ENCODE data around the gene COL2A1. TPM values are rescaled to one million over a fixed set of nuclear protein-coding genes. Genes with fewer than 3 reads are reported as not detected.
A peak's percentile ranks its signal among the peaks of the same experiment; 100 is the strongest.

Gene COL2A1
- total RNA-seq, 1 experiment from 2014 or later: 201 TPM

- Histone ChIP-seq H3K9me3 (no peaks in the 10 kb centered on the region), H3K27me3 (replicated peaks; ENCODE audit: control insufficient read depth, insufficient read depth, low read length) (no peaks in the 10 kb centered on the region), H3K4me3 (ENCODE audit: low read depth, low read length) (no peak overlapping the region), H3K36me3 (ENCODE audit: control insufficient read depth, insufficient read depth, low read length) (no peaks in the 10 kb centered on the region), H3K4me1 (peaks cover 22% of the 10 kb centered on the region)
- Mint-ChIP-seq H3K27me3 (ENCODE audit: insufficient read depth, unreplicated experiment) (no peaks in the 10 kb centered on the region), H3K4me3 (ENCODE audit: unreplicated experiment) (peak overlapping the region; percentile 95), H3K36me3 (ENCODE audit: insufficient read depth, unreplicated experiment) (peaks cover 29% of the 10 kb centered on the region), H3K9me3 (ENCODE audit: unreplicated experiment) (peaks cover 8% of the 10 kb centered on the region), H3K4me1 (ENCODE audit: low read depth, unreplicated experiment) (peaks cover 8% of the 10 kb centered on the region), H3K27ac (ENCODE audit: unreplicated experiment) (peak overlapping the region; percentile 66)
- intact Hi-C loops (cut with micrococcal nuclease; ENCODE audit: unreplicated experiment): no loop called here
- ChIA-PET POLR2A (no interaction called here), CTCF (interaction anchor here (0.9 to 1.8 kb wide), 3 partner anchors 42 to 152 kb away, joined by 3 to 8 read pairs (median 3); partner anchors contain the start of genes ASB8 and TMEM106C)
- no peak for TF ChIP-seq CTCF (IDR thresholded peaks at IDR 0.05; ENCODE audit: insufficient read depth in 1 of 2, low read depth in 1 of 2, low read length in 1 of 2, severe bottlenecking in 1 of 2, unreplicated experiment in 1 of 2)
- no peak for DNase-seq
- BruUV-seq (replicated peaks): no TSS peak
These were observed 1.4 kb upstream of the COL2A1 start for GRCh38 chr12:48005750-48006021.

GRCh38 chr12:48005001-48005749 lies 899 bp upstream of the COL2A1 start:
- no peak for TF ChIP-seq CTCF (IDR thresholded peaks at IDR 0.05; ENCODE audit: insufficient read depth in 1 of 2, low read depth in 1 of 2, low read length in 1 of 2, severe bottlenecking in 1 of 2, unreplicated experiment in 1 of 2)
- Mint-ChIP-seq H3K27me3 (ENCODE audit: insufficient read depth, unreplicated experiment) (no peaks in the 10 kb centered on the region), H3K36me3 (ENCODE audit: insufficient read depth, unreplicated experiment) (peaks cover 29% of the 10 kb centered on the region), H3K4me3 (ENCODE audit: unreplicated experiment) (peak overlapping the region; percentile 95), H3K9me3 (ENCODE audit: unreplicated experiment) (peaks cover 8% of the 10 kb centered on the region), H3K27ac (ENCODE audit: unreplicated experiment) (peak overlapping the region; percentile 66), H3K4me1 (ENCODE audit: low read depth, unreplicated experiment) (peaks cover 8% of the 10 kb centered on the region)
- ChIA-PET POLR2A (interaction anchor here (0.6 to 0.7 kb wide), 4 partner anchors 17 to 1736 kb away, joined by 3 to 8 read pairs (median 6); no protein-coding TSS in a partner anchor), CTCF (interaction anchor here (0.6 to 1.8 kb wide), 5 partner anchors 25 to 152 kb away, joined by 3 to 8 read pairs (median 3); partner anchors contain the start of genes ASB8 and TMEM106C)
- Histone ChIP-seq H3K4me3 (ENCODE audit: low read depth, low read length) (peak overlapping the region; percentile 50), H3K4me1 (peaks cover 23% of the 10 kb centered on the region), H3K36me3 (ENCODE audit: control insufficient read depth, insufficient read depth, low read length) (no peaks in the 10 kb centered on the region), H3K9me3 (no peaks in the 10 kb centered on the region), H3K27me3 (replicated peaks; ENCODE audit: control insufficient read depth, insufficient read depth, low read length) (no peaks in the 10 kb centered on the region)
- DNase-seq: peak in 1 of 2 experiments; percentile 47
- BruUV-seq (replicated peaks): no TSS peak
- intact Hi-C loops (cut with micrococcal nuclease; ENCODE audit: unreplicated experiment): no loop called here

GRCh38 chr12:48003226-48004052 lies 837 bp downstream of the COL2A1 start:
- peak; percentile 42 for DNase-seq
- Mint-ChIP-seq H3K27me3 (ENCODE audit: insufficient read depth, unreplicated experiment) (no peaks in the 10 kb centered on the region), H3K36me3 (ENCODE audit: insufficient read depth, unreplicated experiment) (peaks cover 30% of the 10 kb centered on the region), H3K4me1 (ENCODE audit: low read depth, unreplicated experiment) (peaks cover 8% of the 10 kb centered on the region), H3K27ac (ENCODE audit: unreplicated experiment) (peak overlapping the region; percentile 92), H3K4me3 (ENCODE audit: unreplicated experiment) (peak overlapping the region; percentile 95), H3K9me3 (ENCODE audit: unreplicated experiment) (peaks cover 2% of the 10 kb centered on the region)
- Histone ChIP-seq H3K9me3 (no peaks in the 10 kb centered on the region), H3K4me3 (ENCODE audit: low read depth, low read length) (peak overlapping the region; percentile 50), H3K27me3 (replicated peaks; ENCODE audit: control insufficient read depth, insufficient read depth, low read length) (no peaks in the 10 kb centered on the region), H3K4me1 (peaks cover 23% of the 10 kb centered on the region), H3K36me3 (ENCODE audit: control insufficient read depth, insufficient read depth, low read length) (no peaks in the 10 kb centered on the region)
- TF ChIP-seq CTCF (IDR thresholded peaks at IDR 0.05; ENCODE audit: insufficient read depth in 1 of 2, low read depth in 1 of 2, low read length in 1 of 2, severe bottlenecking in 1 of 2, unreplicated experiment in 1 of 2): peak in 1 of 2 experiments; percentile 35
- TSS peak; percentile 48 for BruUV-seq (replicated peaks)
- intact Hi-C loops (cut with micrococcal nuclease; ENCODE audit: unreplicated experiment): loop anchor here (5.0 kb wide), 2 partner anchors 96 to 164 kb away; no protein-coding TSS in a partner anchor
- ChIA-PET CTCF (interaction anchor here (0.8 to 2.1 kb wide), 4 partner anchors 14 to 58 kb away, joined by 3 to 9 read pairs (median 6); no protein-coding TSS in a partner anchor), POLR2A (no interaction called here)
